Esophagus squamous epithelium (tissue), 5 donors: ENCODE measurements around the gene CYP2S1. TPM values are rescaled to one million over a fixed set of nuclear protein-coding genes. Genes with fewer than 3 reads are reported as not detected.

Experiments used
- DNase-seq: peaks from one replicate; lab custom pipeline; 2025; lab: John Stamatoyannopoulos, UW
- H3K27ac ChIP-seq, 4 donors: fragments of 200-600 bp; sonication (generic); one replicate each; pipeline ENCODE4 v1.5.1; 2016 to 2019; ENCODE audit warnings: mild to moderate bottlenecking in 1 of 4
- H3K27me3 ChIP-seq, 4 donors: fragments of 200-600 bp; sonication (generic); 1 replicate in 3 of 4; 2 replicates in 1 of 4; pipeline versions ENCODE4 v1.5.1 to v1.6.0; 2017 to 2021; ENCODE audit warnings: antibody characterized with exemption in 1 of 4
- H3K36me3 ChIP-seq, 3 donors: fragments of 200-600 bp; sonication (generic); one replicate each; pipeline ENCODE4 v1.5.1; 2016 to 2019
- H3K4me1 ChIP-seq, 3 donors: fragments of 200-600 bp; sonication (generic); one replicate each; pipeline ENCODE4 v1.5.1; 2017 to 2019
- H3K4me3 ChIP-seq, 4 donors: fragments of 200-600 bp; sonication (generic); 1 replicate in 3 of 4; 2 replicates in 1 of 4; pipeline ENCODE4 v1.5.1; 2016 to 2019; ENCODE audit warnings: mild to moderate bottlenecking in 2 of 4, moderate library complexity in 1 of 4
- H3K9me3 ChIP-seq, 3 donors: fragments of 200-600 bp; sonication (generic); one replicate each; pipeline ENCODE4 v1.5.1; 2016 to 2019
- POLR2A ChIP-seq, 4 donors: fragments of 450-650 bp; IDR thresholded peaks; one replicate each; pipeline ENCODE4 v1.6.1; 2017; ENCODE audit warnings: antibody characterized with exemption in 4 of 4, mild to moderate bottlenecking in 4 of 4, moderate library complexity in 3 of 4
- WGBS, 2 donors: methylation state at CpG; one replicate each; pipeline ENCODE4 v1.1.5; 2018; 5-methylcytosine and 5-hydroxymethylcytosine counted together
- intact Hi-C: fragments of 100-400 bp; cut with DNase I; formaldehyde crosslinking; loops from one replicate; pipeline ENCODE4 v1.15.0; 2022
- total RNA-seq, 4 donors: library from RNA; depleted of rRNA; stranded (reverse); fragments of >200 nt; gene quantifications; one replicate each; pipeline ENCODE4 v1.1.0, GENCODE V29; 2016
- TF ChIP-seq, protein P1 (sequence below), 6 experiments: fragments of 450-650 bp in 4 of 6; fragments of 200-600 bp in 2 of 6; sonication (generic) in 2 of 6; IDR thresholded peaks; one replicate each; pipeline ENCODE4 v1.5.1; 2016 to 2019; ENCODE audit warnings: antibody characterized with exemption in 6 of 6, mild to moderate bottlenecking in 4 of 6, moderate library complexity in 4 of 6
- donor health status: DM: yes; HTN: yes; CAD: no.

Gene CYP2S1
- total RNA-seq, 4 donors from 2014 or later, result 12.4 to 20.3 (median 15.2) TPM

DNA sequence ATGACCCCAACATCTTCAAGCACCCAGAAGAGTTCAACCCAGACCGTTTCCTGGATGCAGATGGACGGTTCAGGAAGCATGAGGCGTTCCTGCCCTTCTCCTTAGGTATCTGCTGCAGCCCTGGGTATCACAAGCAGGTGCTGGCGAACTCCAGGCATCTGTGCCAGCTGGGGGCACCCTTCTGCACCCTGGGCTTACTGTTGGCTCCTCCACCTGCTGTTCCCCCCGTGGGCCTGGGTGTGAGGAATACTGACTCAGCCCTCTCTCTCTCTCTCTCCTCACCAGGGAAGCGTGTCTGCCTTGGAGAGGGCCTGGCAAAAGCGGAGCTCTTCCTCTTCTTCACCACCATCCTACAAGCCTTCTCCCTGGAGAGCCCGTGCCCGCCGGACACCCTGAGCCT is 13.0 kb downstream of the CYP2S1 start:
- no peaks in the 10 kb centered on the region for H3K9me3 ChIP-seq
- H3K27ac ChIP-seq, result no peak overlapping the region
- TF ChIP-seq POLR2A (IDR thresholded peaks at IDR 0.05), result no peak
- TF ChIP-seq, protein P1, sequence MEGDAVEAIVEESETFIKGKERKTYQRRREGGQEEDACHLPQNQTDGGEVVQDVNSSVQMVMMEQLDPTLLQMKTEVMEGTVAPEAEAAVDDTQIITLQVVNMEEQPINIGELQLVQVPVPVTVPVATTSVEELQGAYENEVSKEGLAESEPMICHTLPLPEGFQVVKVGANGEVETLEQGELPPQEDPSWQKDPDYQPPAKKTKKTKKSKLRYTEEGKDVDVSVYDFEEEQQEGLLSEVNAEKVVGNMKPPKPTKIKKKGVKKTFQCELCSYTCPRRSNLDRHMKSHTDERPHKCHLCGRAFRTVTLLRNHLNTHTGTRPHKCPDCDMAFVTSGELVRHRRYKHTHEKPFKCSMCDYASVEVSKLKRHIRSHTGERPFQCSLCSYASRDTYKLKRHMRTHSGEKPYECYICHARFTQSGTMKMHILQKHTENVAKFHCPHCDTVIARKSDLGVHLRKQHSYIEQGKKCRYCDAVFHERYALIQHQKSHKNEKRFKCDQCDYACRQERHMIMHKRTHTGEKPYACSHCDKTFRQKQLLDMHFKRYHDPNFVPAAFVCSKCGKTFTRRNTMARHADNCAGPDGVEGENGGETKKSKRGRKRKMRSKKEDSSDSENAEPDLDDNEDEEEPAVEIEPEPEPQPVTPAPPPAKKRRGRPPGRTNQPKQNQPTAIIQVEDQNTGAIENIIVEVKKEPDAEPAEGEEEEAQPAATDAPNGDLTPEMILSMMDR (IDR thresholded peaks at IDR 0.05), result no peak
- H3K27me3 ChIP-seq, result no peaks in the 10 kb centered on the region
- DNase-seq, result no peak
- no peaks in the 10 kb centered on the region for H3K4me1 ChIP-seq
- WGBS, 2 donors, result 73 to 83% methylated on average over 9 to 10 of the region's 10 CpGs
- H3K36me3 ChIP-seq, result peaks cover 0 to 28% (median 0%) of the 10 kb centered on the region in 3 donors
- intact Hi-C loops, result loop anchor here (5.0 kb wide), 1 partner anchor 56 kb away; the partner anchor contains the start of gene HNRNPUL1
- H3K4me3 ChIP-seq, result no peak overlapping the region

DNA sequence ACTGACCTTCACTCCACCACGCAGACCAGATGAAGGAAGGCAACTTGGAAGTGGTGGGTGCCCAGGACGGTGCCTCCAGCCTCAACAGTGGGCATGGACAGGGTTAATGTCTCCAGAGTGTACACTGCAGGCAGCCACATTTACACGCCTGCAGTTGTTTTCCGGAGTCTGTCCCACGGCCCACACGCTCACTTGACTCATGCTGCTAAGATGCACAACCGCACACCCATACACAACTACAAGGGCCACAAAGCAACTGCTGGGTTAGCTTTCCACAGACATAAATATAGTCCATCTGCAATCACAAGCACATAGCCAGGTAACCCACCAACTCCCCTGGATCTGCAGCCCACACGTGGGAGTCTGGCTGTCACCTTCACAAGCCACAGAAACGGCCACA is 13.4 kb downstream of the CYP2S1 start:
- H3K4me3 ChIP-seq, result no peak overlapping the region
- H3K27ac ChIP-seq, result peak overlapping the region in 3 of 4 donors; percentile 38 to 69 (median 67)
- H3K4me1 ChIP-seq, result no peaks in the 10 kb centered on the region
- 63 to 76% methylated on average over 2 to 5 of the region's 9 CpGs for WGBS, 2 donors
- no peaks in the 10 kb centered on the region for H3K27me3 ChIP-seq
- no peaks in the 10 kb centered on the region for H3K9me3 ChIP-seq
- no peak for TF ChIP-seq POLR2A (IDR thresholded peaks at IDR 0.05)
- TF ChIP-seq, protein P1 (IDR thresholded peaks at IDR 0.05), result no peak
- no peak for DNase-seq
- H3K36me3 ChIP-seq, result peaks cover 0 to 23% (median 0%) of the 10 kb centered on the region in 3 donors
- intact Hi-C loops, result loop anchor here (5.0 kb wide), 1 partner anchor 56 kb away; the partner anchor contains the start of gene HNRNPUL1

DNA sequence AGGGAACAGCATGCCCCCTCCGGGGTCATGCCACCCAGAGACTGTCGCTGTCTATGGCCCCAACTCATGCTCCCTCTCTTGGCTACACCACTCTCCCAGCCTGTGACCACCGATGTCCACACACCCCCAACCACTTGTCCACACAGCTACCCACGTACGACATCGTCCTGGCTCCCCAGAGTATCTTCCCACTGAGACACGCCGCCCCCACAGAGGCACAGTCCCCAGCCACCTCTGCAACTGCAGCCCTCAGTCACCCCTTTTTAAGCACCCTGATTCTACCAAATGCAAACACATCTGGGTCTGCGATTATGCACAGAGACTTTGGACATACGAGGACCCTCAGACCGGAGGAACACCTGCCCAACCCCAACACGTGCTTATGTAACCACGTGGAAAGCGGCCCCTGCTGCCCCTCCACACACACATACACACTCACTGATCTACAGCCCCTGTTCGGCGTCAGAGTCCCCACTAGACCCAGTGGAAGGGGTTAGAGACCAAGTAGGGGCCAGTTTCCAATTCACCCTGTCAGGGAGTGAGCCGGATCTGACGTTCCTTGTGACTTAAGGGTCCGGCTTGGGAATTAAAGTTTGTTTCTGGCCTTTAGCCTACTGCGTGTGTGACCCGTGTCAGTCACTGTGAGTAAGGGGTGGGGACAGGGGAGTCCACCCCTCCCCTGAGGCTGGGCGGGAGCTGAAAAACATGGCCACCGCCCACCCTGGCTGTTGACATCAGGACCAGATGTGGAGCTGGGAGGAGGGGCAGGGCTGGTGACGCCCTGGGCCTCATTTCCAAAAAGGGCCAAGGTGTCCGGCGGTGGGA is 14.1 kb downstream of the CYP2S1 start:
- Histone ChIP-seq H3K4me1 (no peaks in the 10 kb centered on the region), H3K27me3 (no peaks in the 10 kb centered on the region), H3K4me3 (peak overlapping the region in 1 of 4 donors; percentile 32), H3K9me3 (no peaks in the 10 kb centered on the region), H3K27ac (peak overlapping the region; percentile 0 to 69 (median 52)), H3K36me3 (peaks cover 0 to 21% (median 0%) of the 10 kb centered on the region in 3 donors)
- no peak for DNase-seq
- TF ChIP-seq, protein P1 (IDR thresholded peaks at IDR 0.05), result no peak
- no peak for TF ChIP-seq POLR2A (IDR thresholded peaks at IDR 0.05)
- 54 to 77% methylated on average over 12 to 22 of the region's 26 CpGs for WGBS, 2 donors
- intact Hi-C loops, result loop anchor here (5.0 kb wide), 1 partner anchor 55 kb away; the partner anchor contains the start of gene HNRNPUL1

DNA sequence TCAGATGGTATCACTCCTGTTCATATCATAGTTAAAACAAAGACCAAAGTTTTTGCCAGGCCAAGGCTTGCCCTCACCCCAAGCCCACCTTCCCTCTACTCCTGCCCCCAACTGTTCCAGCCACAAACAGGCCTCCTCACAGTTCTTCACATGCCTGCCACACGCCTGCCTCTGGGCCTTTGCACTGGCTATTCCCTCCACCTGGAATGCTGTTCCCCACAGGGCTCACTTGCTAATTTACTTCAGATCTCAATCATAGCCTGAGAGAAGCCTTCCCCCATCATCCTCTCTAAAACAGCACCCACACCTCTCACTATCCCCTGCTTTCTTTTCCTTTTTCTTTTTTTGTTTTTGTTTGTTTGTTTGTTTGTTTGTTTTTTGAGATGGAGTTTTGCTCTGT is 21.1 kb downstream of the CYP2S1 start:
- WGBS, 2 donors, result 76 to 78% methylated on average over 1 of the region's 1 CpG
- TF ChIP-seq, protein P1 (IDR thresholded peaks at IDR 0.05), result no peak
- no peak for TF ChIP-seq POLR2A (IDR thresholded peaks at IDR 0.05)
- Histone ChIP-seq H3K27ac (no peak overlapping the region), H3K4me1 (peaks cover 9 to 22% (median 10%) of the 10 kb centered on the region in 3 donors), H3K27me3 (peaks cover 0 to 5% (median 0%) of the 10 kb centered on the region in 4 donors), H3K36me3 (no peaks in the 10 kb centered on the region), H3K4me3 (no peak overlapping the region), H3K9me3 (no peaks in the 10 kb centered on the region)
- intact Hi-C loops, result no loop called here
- no peak for DNase-seq

DNA sequence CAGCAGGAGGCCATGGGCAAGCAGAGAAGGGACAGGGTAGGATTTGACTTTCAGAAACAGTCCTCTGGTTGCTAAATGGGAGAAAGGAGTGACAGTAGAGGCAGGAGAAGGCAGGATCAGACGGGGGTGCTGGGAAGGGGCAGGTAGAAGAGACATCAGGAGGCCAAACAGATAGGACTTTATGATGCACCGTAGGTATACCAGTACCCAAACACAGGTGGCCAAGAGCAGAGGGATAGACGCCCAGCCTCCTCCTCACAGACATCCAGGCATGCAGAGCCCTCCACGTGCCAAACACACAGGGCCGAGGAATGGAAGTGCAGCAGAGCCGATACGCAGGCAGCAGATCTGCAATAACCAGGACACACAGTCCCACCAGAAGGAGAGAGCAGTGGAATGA is 24.7 kb downstream of the CYP2S1 start:
- TF ChIP-seq, protein P1 (IDR thresholded peaks at IDR 0.05), result no peak
- no peak for TF ChIP-seq POLR2A (IDR thresholded peaks at IDR 0.05)
- peak overlapping the region in 3 of 4 donors; percentile 87 to 93 (median 89) for H3K27ac ChIP-seq
- H3K9me3 ChIP-seq, result no peaks in the 10 kb centered on the region
- WGBS, 2 donors, result 37 to 70% methylated on average over 3 to 7 of the region's 7 CpGs
- no peak for DNase-seq
- H3K4me3 ChIP-seq, result no peak overlapping the region
- peaks cover 0 to 17% (median 0%) of the 10 kb centered on the region in 4 donors for H3K27me3 ChIP-seq
- intact Hi-C loops, result no loop called here
- H3K4me1 ChIP-seq, result peaks cover 9 to 51% (median 18%) of the 10 kb centered on the region in 3 donors
- H3K36me3 ChIP-seq, result peaks cover 0 to 13% (median 0%) of the 10 kb centered on the region in 3 donors
